AG04450 (cell line): ENCODE data around the gene CDK16. TPM values are rescaled to one million over a fixed set of nuclear protein-coding genes. Genes with fewer than 3 reads are reported as not detected.

Experiments used
- CTCF ChIA-PET: fragments of 300-600, 350-600 bp; formaldehyde crosslinking; extraction: SDS; loops from one replicate; lab custom pipeline; 2022; ENCODE audit warnings: antibody characterized with exemption, inconsistent platforms; lab: Charles Lee
- POLR2A ChIA-PET: fragments of 350-600 bp; formaldehyde crosslinking; extraction: SDS; loops from one replicate; lab custom pipeline; 2021; ENCODE audit warnings: antibody characterized with exemption, inconsistent platforms; lab: Yijun Ruan, JAX
- DNase-seq: peaks from one replicate; pipeline ENCODE4 v3.0.0-alpha.2; 2011; ENCODE audit warnings: low read depth, low spot score
- H3K27ac ChIP-seq: one replicate; pipeline ENCODE4 v1.5.1; 2012; ENCODE audit warnings: low read depth, low read length, control low read depth
- H3K27me3 ChIP-seq: one replicate; pipeline ENCODE4 v1.6.0; 2012; ENCODE audit warnings: low read length; ENCODE audit not compliant: control insufficient read depth, insufficient read depth
- H3K4me3 ChIP-seq: 2 replicates; pipeline ENCODE4 v1.5.1; 2011; ENCODE audit warnings: mild to moderate bottlenecking, low read depth, low read length, control low read depth
- H3K9me3 ChIP-seq: 2 replicates; pipeline ENCODE4 v1.5.1; 2012; ENCODE audit warnings: low read length; ENCODE audit not compliant: control insufficient read depth, insufficient read depth
- CTCF ChIP-seq: IDR thresholded peaks from 2 replicates; pipeline ENCODE4 v1.5.1; 2011; ENCODE audit warnings: low read depth, low read length, control low read depth, inconsistent platforms
- polyA plus RNA-seq: library from polyadenylated mRNA; depleted of rRNA; stranded (reverse); fragments of >200 nt; gene quantifications from 2 replicates; pipeline ENCODE4 v1.2.3, GENCODE V29; 2011

Gene CDK16
- polyA plus RNA-seq, 1 experiment: 89.9 TPM

- Histone ChIP-seq H3K4me3 (no peak overlapping the region), H3K9me3 (no peaks in the 10 kb centered on the region), H3K27me3 (no peaks in the 10 kb centered on the region), H3K27ac (no peak overlapping the region)
- POLR2A ChIA-PET: no interaction called here
- no peak for TF ChIP-seq CTCF
- CTCF ChIA-PET: no interaction called here
- DNase-seq: no peak
Observed at GRCh38 chrX:47175588-47175980, 42.9 kb upstream of the CDK16 start.

GRCh38 chrX:47176101-47176740 lies 42.3 kb upstream of the CDK16 start:
- no peak overlapping the region for H3K4me3 ChIP-seq
- H3K9me3 ChIP-seq: no peaks in the 10 kb centered on the region
- CTCF ChIA-PET: no interaction called here
- TF ChIP-seq CTCF: no peak
- no peak for DNase-seq
- POLR2A ChIA-PET: no interaction called here
- no peak overlapping the region for H3K27ac ChIP-seq
- no peaks in the 10 kb centered on the region for H3K27me3 ChIP-seq

GRCh38 chrX:47177079-47177478 lies 41.4 kb upstream of the CDK16 start:
- Histone ChIP-seq H3K4me3 (no peak overlapping the region), H3K27me3 (no peaks in the 10 kb centered on the region), H3K27ac (no peak overlapping the region), H3K9me3 (no peaks in the 10 kb centered on the region)
- ChIA-PET POLR2A (no interaction called here), CTCF (no interaction called here)
- TF ChIP-seq CTCF: no peak
- DNase-seq: no peak

GRCh38 chrX:47178337-47178736 lies 40.1 kb upstream of the CDK16 start:
- TF ChIP-seq CTCF: no peak
- Histone ChIP-seq H3K27ac (no peak overlapping the region), H3K9me3 (no peaks in the 10 kb centered on the region), H3K27me3 (no peaks in the 10 kb centered on the region), H3K4me3 (no peak overlapping the region)
- ChIA-PET CTCF (no interaction called here), POLR2A (no interaction called here)
- DNase-seq: no peak

GRCh38 chrX:47179221-47179927 lies 39.1 kb upstream of the CDK16 start:
- Histone ChIP-seq H3K4me3 (no peak overlapping the region), H3K27me3 (no peaks in the 10 kb centered on the region), H3K27ac (no peak overlapping the region), H3K9me3 (no peaks in the 10 kb centered on the region)
- no peak for DNase-seq
- TF ChIP-seq CTCF: no peak
- ChIA-PET CTCF (no interaction called here), POLR2A (no interaction called here)
